ENCODE results near the gene RAD50. TPM values are rescaled to one million over a fixed set of nuclear protein-coding genes. Genes with fewer than 3 reads are reported as not detected.
"Not testable (repeated sequence)": the region's sequence is repeated elsewhere in the genome, so short reads cannot be mapped to it uniquely, and the experiment has no call there.

RAD50 gene
- total and polyA plus RNA-seq, 8 donors, result 35.3 to 50.0 (median 42.3) TPM

GRCh38 chr5:132690156-132690555 is 133.4 kb downstream of the RAD50 start:
- H3K4me3 ChIP-seq, result no peak overlapping the region
- no peak for TF ChIP-seq CTCF (IDR thresholded peaks at IDR 0.05)
- H3K4me1 ChIP-seq, result no peaks in the 10 kb centered on the region
- H3K27ac ChIP-seq, result no peak overlapping the region
- no peaks in the 10 kb centered on the region for H3K27me3 ChIP-seq
- ATAC-seq (no peak), DNase-seq (no peak)
- H3K36me3 ChIP-seq, result no peaks in the 10 kb centered on the region
- intact Hi-C loops (cut with DNase I), result no loop called here
- H3K9me3 ChIP-seq, result no peaks in the 10 kb centered on the region

- ATAC-seq; intact Hi-C loops (cut with DNase I); H3K36me3 ChIP-seq; H3K27ac ChIP-seq; H3K4me3 ChIP-seq; H3K9me3 ChIP-seq; H3K4me1 ChIP-seq; H3K27me3 ChIP-seq; DNase-seq: not testable (repeated sequence)
Observed at GRCh38 chr5:132691755-132692631, 135.2 kb downstream of the RAD50 start.

- intact Hi-C loops (cut with DNase I), result no loop called here
- no peaks in the 10 kb centered on the region for H3K9me3 ChIP-seq
- H3K36me3 ChIP-seq, result no peaks in the 10 kb centered on the region
- ATAC-seq (no peak), DNase-seq (no peak)
- no peaks in the 10 kb centered on the region for H3K27me3 ChIP-seq
- no peak overlapping the region for H3K27ac ChIP-seq
- no peak for TF ChIP-seq CTCF (IDR thresholded peaks at IDR 0.05)
- no peaks in the 10 kb centered on the region for H3K4me1 ChIP-seq
- H3K4me3 ChIP-seq, result no peak overlapping the region
Observed at GRCh38 chr5:132692632-132692967, 135.8 kb downstream of the RAD50 start.

Other genes with a start within 250 kb of the RAD50 start
- gene SLC22A5, start 187.3 kb upstream of the RAD50 start, total RNA-seq, result 10 to 100 TPM in 1 of 2 donors, 1 to 10 TPM in 1; 9.5 to 10.4 TPM
- 10 to 100 TPM; 13.0 to 17.6 (median 14.4) TPM for gene SLC22A5, start 187.3 kb upstream of the RAD50 start, polyA plus RNA-seq (ENCODE audit: insufficient read length in 6 of 6)
- 10 to 100 TPM; 41.4 to 93.3 TPM for gene IRF1, start 66.2 kb upstream of the RAD50 start, total RNA-seq
- 10 to 100 TPM; 15.1 to 23.2 (median 17.8) TPM for gene IRF1, start 66.2 kb upstream of the RAD50 start, polyA plus RNA-seq (ENCODE audit: insufficient read length in 6 of 6)
- not detected for gene IL5, start 13.5 kb upstream of the RAD50 start, total RNA-seq
- under 1 TPM in 5 of 6 donors, not detected in 1; 0.31 to 0.61 (median 0.36) TPM for gene IL5, start 13.5 kb upstream of the RAD50 start, polyA plus RNA-seq (ENCODE audit: insufficient read length in 6 of 6)
- not detected for gene IL13, start 101.2 kb downstream of the RAD50 start, total RNA-seq
- under 1 TPM in 2 of 6 donors, not detected in 4; 0.15 to 0.16 TPM for gene IL13, start 101.2 kb downstream of the RAD50 start, polyA plus RNA-seq (ENCODE audit: insufficient read length in 6 of 6)
- gene IL4, start 117.0 kb downstream of the RAD50 start, total RNA-seq, result not detected
- gene IL4, start 117.0 kb downstream of the RAD50 start, polyA plus RNA-seq (ENCODE audit: insufficient read length in 6 of 6), result under 1 TPM in 4 of 6 donors, not detected in 2; 0.27 to 0.84 (median 0.44) TPM
- gene KIF3A, start 180.6 kb downstream of the RAD50 start, total RNA-seq, result 10 to 100 TPM in 1 of 2 donors, 1 to 10 TPM in 1; 8.9 to 15.2 TPM
- 10 to 100 TPM; 24.3 to 30.4 (median 26.5) TPM for gene KIF3A, start 180.6 kb downstream of the RAD50 start, polyA plus RNA-seq (ENCODE audit: insufficient read length in 6 of 6)
- gene CCNI2, start 190.4 kb downstream of the RAD50 start, total RNA-seq, result 1 to 10 TPM; 1.1 to 1.8 TPM
- gene CCNI2, start 190.4 kb downstream of the RAD50 start, polyA plus RNA-seq (ENCODE audit: insufficient read length in 6 of 6), result 1 to 10 TPM in 2 of 6 donors, under 1 TPM in 4; 0.42 to 2.5 (median 0.81) TPM
- 10 to 100 TPM; 38.8 to 53.8 TPM for gene SEPTIN8, start 220.3 kb downstream of the RAD50 start, total RNA-seq
- gene SEPTIN8, start 220.3 kb downstream of the RAD50 start, polyA plus RNA-seq (ENCODE audit: insufficient read length in 6 of 6), result 10 to 100 TPM; 54.8 to 73.8 (median 61.9) TPM

All from left lung (tissue), 10 donors.